HT1080 (cell line): ENCODE results near the gene ADAMTS9. TPM values are rescaled to one million over a fixed set of nuclear protein-coding genes. Genes with fewer than 3 reads are reported as not detected.
A peak's percentile ranks its signal among the peaks of the same experiment; 100 is the strongest.

Experiments
- DNase-seq: peaks from one replicate; pipeline ENCODE4 v3.0.0-alpha.2; 2015; ENCODE audit warnings: low read depth
- total RNA-seq: library from RNA; depleted of rRNA; stranded (reverse); fragments of >200 nt; shearing (Covaris generic); gene quantifications from 2 replicates; pipeline ENCODE4 v1.2.3, GENCODE V29; 2014

ADAMTS9 gene
- total RNA-seq, 1 experiment from 2014 or later: 1.8 TPM

DNA sequence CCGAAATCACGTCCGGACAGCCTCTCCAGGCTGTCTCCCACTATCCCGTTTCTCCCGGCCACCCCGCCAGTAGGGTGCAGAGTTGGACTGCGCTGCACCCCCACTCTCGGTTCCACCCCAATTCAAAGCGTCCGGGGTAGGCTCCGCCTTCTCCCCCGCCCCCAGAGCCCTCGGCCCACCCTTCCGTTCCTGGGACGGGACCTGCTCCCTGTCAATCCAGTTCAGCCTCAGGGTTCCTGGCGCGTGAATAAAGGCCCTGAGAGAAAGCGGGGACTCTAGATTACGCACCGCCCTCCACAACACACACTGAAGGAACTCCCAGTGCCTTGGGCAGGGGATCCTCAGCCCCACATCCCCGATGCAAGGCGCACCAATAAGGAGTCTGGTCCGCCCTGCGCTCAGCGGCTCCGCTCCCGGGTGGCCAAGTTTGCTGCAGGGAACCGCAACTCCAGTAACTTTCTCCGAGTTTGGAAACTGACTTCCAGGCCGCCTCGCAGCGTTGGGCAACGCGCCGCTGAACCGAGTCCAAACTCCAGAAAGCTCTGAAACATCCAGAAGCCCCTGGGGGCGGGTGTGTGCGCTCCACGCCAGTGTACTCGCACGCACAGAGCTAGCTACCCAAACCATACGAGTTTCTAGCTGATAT lies 1.9 kb downstream of the ADAMTS9 start:
- peak; percentile 92 for DNase-seq

GRCh38 chr3:64685331-64685799 lies 2.4 kb downstream of the ADAMTS9 start:
- no peak for DNase-seq

- peak; percentile 8 for DNase-seq
Observed at GRCh38 chr3:64684715-64685261, 3.0 kb downstream of the ADAMTS9 start.

DNA sequence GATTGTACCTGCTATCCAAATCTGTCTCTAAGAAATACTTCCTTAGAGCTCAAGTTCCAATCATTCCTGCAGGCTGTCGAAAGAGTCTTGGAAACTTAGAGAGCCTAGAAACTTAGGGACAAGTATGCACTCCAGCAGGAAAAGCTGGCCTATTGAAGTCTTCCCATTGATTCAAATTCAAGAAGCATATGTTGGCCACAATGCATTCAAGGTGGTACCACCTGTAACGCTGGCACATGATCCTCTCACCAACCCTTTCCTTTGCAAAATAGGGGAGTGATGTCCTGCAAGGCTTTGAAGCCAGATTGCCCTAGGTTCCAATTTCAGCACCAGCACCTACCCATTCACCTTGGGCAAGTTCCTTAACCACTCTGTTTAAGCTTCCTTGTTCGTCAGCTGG lies 6.0 kb downstream of the ADAMTS9 start:
- no peak for DNase-seq

DNA sequence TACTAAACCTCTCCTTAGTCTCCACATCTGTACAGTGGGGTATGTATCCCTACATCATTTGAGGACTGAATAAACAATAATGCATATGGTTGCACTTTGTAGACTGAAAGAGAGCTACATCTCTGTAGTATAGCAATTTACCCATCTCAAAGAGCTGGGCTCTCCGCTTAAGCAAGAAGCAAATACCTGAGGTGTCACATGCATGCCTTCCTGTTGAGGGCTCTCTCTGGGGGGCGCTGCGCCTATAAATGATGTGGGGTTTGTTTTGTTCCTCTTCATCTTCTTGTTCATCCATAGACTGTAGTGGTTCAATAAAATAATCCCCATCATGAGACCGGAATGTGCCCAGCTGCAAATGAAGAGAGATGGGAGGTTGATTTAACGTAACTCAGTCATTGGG lies 6.8 kb downstream of the ADAMTS9 start:
- DNase-seq: no peak

DNA sequence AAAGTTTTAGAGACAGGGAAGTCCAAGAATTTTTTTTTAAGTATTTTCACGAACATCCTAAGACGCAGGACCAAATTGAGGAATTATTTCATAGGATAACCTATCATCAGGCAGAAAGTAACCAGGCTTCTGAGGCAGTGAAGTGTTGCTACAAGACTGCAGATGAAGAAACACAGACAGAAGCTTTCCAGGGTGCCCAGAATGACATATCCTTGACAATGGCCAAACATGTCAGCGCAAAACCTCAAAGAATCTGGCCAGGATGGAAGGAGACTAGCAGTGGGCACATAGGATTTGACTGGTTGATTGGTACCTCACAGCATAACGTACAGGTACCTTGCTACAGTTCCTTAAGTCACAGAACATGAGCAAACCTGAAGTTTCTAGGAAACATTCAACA lies 7.5 kb downstream of the ADAMTS9 start:
- no peak for DNase-seq

GRCh38 chr3:64677961-64678716 lies 9.7 kb downstream of the ADAMTS9 start:
- DNase-seq: no peak

GRCh38 chr3:64676831-64677230 lies 11.0 kb downstream of the ADAMTS9 start:
- DNase-seq: no peak

- no peak for DNase-seq
Observed at GRCh38 chr3:64675687-64676247, 12.0 kb downstream of the ADAMTS9 start.

GRCh38 chr3:64674591-64675076 lies 13.2 kb downstream of the ADAMTS9 start:
- DNase-seq: no peak

GRCh38 chr3:64673159-64673715 lies 14.6 kb downstream of the ADAMTS9 start:
- no peak for DNase-seq

- DNase-seq: no peak
Observed at GRCh38 chr3:64668582-64669510, 19.0 kb downstream of the ADAMTS9 start.

DNA sequence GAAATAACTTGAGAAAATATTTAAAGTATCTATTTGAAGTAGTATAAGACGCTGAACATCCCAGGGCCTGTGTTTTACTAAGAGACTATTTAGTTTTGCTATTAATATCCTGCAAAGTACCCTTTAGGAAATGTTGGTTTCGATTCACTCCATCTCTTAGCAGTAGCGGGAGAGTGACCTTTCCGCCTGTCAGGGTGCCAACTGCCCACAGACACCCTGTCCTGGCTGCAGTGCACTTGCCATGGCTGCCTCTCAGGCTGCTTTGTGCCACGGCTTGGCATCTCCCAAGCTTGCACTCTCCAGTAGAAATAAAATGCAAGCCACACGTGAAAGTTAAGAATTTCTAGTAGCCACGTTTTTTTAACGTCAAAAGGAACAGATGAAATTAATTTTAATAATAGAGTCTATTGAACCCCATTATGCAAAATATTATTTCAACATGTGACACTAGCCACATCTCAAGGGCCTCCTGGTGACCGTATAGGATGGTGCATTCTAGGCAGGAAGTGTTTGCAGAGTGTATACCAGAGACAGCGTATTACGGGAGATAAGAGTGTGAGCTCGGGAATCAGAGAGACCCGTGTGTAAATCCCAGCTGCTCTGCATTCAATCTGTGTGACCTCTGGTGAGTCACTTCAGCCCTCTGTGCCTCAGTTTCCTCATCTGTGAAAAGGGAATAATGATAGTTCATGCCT lies 19.8 kb downstream of the ADAMTS9 start:
- DNase-seq: no peak

GRCh38 chr3:64667138-64667537 lies 20.7 kb downstream of the ADAMTS9 start:
- DNase-seq: peak; percentile 16

DNA sequence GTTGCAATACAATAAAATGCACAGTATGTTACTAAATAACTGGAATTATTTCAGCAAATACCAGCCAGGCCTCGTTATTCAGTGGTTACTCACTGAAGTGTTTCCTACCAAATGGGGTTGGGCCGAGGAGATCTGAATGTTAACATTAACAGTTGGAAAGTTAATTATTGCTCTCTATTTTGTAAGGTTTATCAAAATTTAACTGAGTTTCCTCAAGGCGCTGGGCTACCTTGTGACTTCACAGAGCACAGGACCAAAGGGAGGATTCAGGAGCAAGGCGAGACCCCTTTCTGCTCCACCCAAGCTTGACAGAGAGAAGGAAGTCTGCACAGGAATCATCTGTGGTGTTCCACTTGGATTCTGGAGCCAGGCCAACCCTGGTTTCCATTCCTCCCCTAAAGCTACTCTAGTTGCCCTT lies 21.6 kb downstream of the ADAMTS9 start:
- peak; percentile 32 for DNase-seq

DNA sequence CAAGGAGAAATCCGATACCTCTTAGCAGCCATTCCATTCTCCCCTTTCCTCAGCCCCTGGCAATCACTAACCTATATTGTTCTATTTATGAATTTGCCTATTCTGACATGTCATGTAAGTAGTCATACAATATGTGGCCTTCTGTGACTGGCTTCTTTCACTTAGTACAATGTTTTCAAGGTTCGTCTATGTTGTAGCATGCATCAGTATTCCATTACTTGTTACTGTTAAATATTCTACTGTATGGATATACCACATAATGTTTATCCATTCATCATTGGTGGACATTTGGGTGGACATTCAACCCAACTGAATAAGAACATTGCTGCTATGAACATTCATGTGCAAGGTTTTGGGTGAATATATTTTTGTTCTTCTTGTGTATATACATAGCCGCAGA lies 23.4 kb downstream of the ADAMTS9 start:
- DNase-seq: no peak

- DNase-seq: no peak
Observed at GRCh38 chr3:64659617-64659978, 28.2 kb downstream of the ADAMTS9 start.

GRCh38 chr3:64658001-64658400 lies 29.8 kb downstream of the ADAMTS9 start:
- DNase-seq: no peak

GRCh38 chr3:64656544-64656943 lies 31.3 kb downstream of the ADAMTS9 start:
- DNase-seq: no peak

GRCh38 chr3:64655160-64655559 lies 32.6 kb downstream of the ADAMTS9 start:
- no peak for DNase-seq
